Activated CD8-positive, alpha-beta T cell treated with anti-CD3 and anti-CD28 coated beads for 36 hours (primary cell): ENCODE data around the gene MYBPC3. TPM values are rescaled to one million over a fixed set of nuclear protein-coding genes. Genes with fewer than 3 reads are reported as not detected.

ENCODE experiments used
- ATAC-seq: fragments of 200-7000 bp; cut with Tn5 transposase; one replicate; pipeline ENCODE4 v1.10.0; 2021; ENCODE audit warnings: mild to moderate bottlenecking, moderate library complexity
- CTCF ChIA-PET: fragments of 350-600 bp; sonication (Branson Sonifier 250); formaldehyde crosslinking; loops from one replicate; lab custom pipeline; 2021; ENCODE audit warnings: antibody characterized with exemption; lab: Charles Lee
- POLR2A ChIA-PET: fragments of 350-600 bp; sonication (Branson Sonifier 250); formaldehyde crosslinking; loops from one replicate; lab custom pipeline; 2021; ENCODE audit warnings: antibody characterized with exemption; lab: Charles Lee
- DNase-seq: peaks from one replicate; pipeline ENCODE4 v3.0.0-alpha.2; 2020
- H3K27ac Mint-ChIP-seq: one replicate; pipeline ENCODE4 v1.8.0; 2021; ENCODE audit warnings: mild to moderate bottlenecking, mixed read lengths
- H3K27me3 Mint-ChIP-seq: one replicate; pipeline ENCODE4 v1.8.0; 2021; ENCODE audit warnings: mixed read lengths
- H3K36me3 Mint-ChIP-seq: one replicate; pipeline ENCODE4 v1.8.0; 2021; ENCODE audit warnings: low read depth, mixed read lengths
- H3K4me1 Mint-ChIP-seq: one replicate; pipeline ENCODE4 v1.8.0; 2021; ENCODE audit warnings: low read depth, mixed read lengths
- H3K4me3 Mint-ChIP-seq: one replicate; pipeline ENCODE4 v1.8.0; 2021; ENCODE audit warnings: mild to moderate bottlenecking, moderate library complexity, mixed read lengths
- H3K9me3 Mint-ChIP-seq: one replicate; pipeline ENCODE4 v1.8.0; 2021; ENCODE audit warnings: mixed read lengths
- intact Hi-C: fragments of 100-400 bp; cut with micrococcal nuclease; formaldehyde crosslinking; loops from one replicate; pipeline ENCODE4 v1.10.0; 2022
- total RNA-seq, 2 experiments: library from RNA; stranded (reverse); gene quantifications; one replicate each; pipeline ENCODE4 v1.2.3, GENCODE V29; 2021
- TF ChIP-seq, protein P1 (sequence below): fragments of 200-600 bp; IDR thresholded peaks from one replicate; pipeline ENCODE4 v1.8.0; 2022; ENCODE audit warnings: antibody characterized with exemption, mild to moderate bottlenecking

Gene MYBPC3
- total RNA-seq, 2 experiments from 2014 or later = not detected

DNA sequence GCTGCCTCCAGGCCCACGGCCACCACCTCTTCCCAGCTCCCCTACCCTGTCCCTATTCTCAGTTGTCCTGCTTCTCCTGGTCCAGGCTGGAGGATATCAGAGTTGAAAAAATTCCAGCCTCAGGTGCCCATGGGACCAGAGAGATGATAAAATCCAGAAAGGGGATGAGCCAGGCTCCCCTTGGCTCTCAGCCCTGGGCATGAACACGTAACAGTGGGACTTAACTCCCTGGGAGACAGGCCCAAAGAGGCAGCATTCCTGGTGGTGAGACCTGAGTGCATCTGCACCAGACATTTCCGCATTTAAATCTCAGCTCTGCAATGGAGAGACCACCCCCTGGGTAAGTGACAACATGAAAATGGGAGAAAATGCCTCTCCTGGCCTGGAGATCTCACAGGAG lies 45.5 kb upstream of the MYBPC3 start:
- H3K4me3 Mint-ChIP-seq = no peak overlapping the region
- TF ChIP-seq, protein P1, sequence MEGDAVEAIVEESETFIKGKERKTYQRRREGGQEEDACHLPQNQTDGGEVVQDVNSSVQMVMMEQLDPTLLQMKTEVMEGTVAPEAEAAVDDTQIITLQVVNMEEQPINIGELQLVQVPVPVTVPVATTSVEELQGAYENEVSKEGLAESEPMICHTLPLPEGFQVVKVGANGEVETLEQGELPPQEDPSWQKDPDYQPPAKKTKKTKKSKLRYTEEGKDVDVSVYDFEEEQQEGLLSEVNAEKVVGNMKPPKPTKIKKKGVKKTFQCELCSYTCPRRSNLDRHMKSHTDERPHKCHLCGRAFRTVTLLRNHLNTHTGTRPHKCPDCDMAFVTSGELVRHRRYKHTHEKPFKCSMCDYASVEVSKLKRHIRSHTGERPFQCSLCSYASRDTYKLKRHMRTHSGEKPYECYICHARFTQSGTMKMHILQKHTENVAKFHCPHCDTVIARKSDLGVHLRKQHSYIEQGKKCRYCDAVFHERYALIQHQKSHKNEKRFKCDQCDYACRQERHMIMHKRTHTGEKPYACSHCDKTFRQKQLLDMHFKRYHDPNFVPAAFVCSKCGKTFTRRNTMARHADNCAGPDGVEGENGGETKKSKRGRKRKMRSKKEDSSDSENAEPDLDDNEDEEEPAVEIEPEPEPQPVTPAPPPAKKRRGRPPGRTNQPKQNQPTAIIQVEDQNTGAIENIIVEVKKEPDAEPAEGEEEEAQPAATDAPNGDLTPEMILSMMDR = no peak
- no peaks in the 10 kb centered on the region for H3K27me3 Mint-ChIP-seq
- peaks cover 31% of the 10 kb centered on the region for H3K4me1 Mint-ChIP-seq
- ChIA-PET POLR2A (interaction anchor here (1.0 kb wide), 1 partner anchor 29 kb away, joined by 3 read pairs; no protein-coding TSS in a partner anchor), CTCF (interaction anchor here (1.2 to 5.2 kb wide), 2 partner anchors 14 to 24 kb away, joined by 7 to 40 read pairs; no protein-coding TSS in a partner anchor)
- intact Hi-C loops = no loop called here
- H3K27ac Mint-ChIP-seq = no peak overlapping the region
- ATAC-seq = no peak
- H3K9me3 Mint-ChIP-seq = no peaks in the 10 kb centered on the region
- no peak for DNase-seq
- no peaks in the 10 kb centered on the region for H3K36me3 Mint-ChIP-seq

DNA sequence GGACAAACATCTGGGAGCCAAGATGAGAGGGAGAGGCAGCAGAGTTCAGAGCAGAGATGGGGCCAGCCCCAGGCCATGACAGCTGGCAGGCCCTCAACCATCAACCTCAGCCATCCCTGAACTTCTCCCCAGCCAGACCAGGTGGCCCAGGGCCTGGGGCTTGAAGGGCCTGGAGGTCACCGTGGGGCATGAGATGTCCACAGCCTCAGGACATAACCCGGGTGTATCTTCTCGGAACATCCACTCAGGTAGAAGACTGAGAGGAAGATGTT lies 43.5 kb upstream of the MYBPC3 start:
- no peaks in the 10 kb centered on the region for H3K27me3 Mint-ChIP-seq
- ATAC-seq (no peak), DNase-seq (no peak)
- TF ChIP-seq, protein P1 = no peak
- H3K27ac Mint-ChIP-seq = peak overlapping the region; percentile 91
- H3K4me1 Mint-ChIP-seq = peaks cover 30% of the 10 kb centered on the region
- intact Hi-C loops = no loop called here
- H3K9me3 Mint-ChIP-seq = no peaks in the 10 kb centered on the region
- POLR2A ChIA-PET = no interaction called here
- no peaks in the 10 kb centered on the region for H3K36me3 Mint-ChIP-seq
- CTCF ChIA-PET = no interaction called here
- H3K4me3 Mint-ChIP-seq = no peak overlapping the region

DNA sequence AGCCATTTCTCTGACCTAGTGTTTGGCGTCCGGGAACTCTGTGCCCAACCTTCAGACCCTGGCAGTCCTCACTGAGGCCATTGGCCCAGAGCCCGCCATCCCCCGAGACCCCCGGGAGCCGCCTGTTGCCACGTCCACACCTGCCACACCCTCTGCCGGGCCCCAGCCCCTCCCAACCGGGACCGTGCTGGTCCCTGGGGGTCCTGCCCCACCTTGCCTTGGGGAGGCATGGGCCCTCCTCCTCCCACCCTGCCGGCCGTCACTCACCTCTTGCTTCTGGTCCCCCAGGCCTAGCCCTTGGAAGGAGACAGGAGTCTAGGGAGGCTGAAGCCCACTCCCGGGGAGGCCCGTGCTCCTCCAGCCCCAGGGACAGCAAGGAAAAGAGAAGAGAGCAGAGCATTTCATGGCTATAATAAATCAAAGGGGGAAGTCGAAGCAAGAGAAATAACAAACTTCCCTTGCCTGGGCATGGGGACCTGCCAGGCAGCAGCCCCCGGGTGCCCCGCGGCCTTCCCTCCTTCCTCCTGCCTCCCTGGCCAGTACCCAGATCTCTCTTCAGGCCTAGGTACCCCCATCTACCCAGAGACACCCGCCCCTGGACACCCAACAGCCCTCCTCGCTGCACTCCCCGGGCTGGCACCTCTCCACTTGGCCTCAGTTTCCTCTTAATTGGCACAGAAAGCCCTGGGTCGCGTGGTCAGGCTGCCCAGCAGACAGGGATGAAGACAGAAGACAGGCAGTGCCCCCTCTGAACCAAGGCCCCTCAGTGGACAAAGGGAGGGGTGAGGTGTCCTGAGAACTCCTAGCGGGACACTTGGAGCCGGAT lies 42.9 kb upstream of the MYBPC3 start:
- Mint-ChIP-seq H3K27ac (peak overlapping the region; percentile 91), H3K4me1 (peaks cover 26% of the 10 kb centered on the region), H3K36me3 (no peaks in the 10 kb centered on the region), H3K4me3 (peak overlapping the region; percentile 33), H3K9me3 (no peaks in the 10 kb centered on the region), H3K27me3 (no peaks in the 10 kb centered on the region)
- ATAC-seq (no peak), DNase-seq (no peak)
- TF ChIP-seq, protein P1 = no peak
- CTCF ChIA-PET = interaction anchor here (1.3 to 9.3 kb wide), 2 partner anchors 17 to 22 kb away, joined by 3 to 91 read pairs; no protein-coding TSS in a partner anchor
- intact Hi-C loops = no loop called here
- POLR2A ChIA-PET = interaction anchor here (5.7 kb wide), 1 partner anchor 8 kb away, joined by 28 read pairs; no protein-coding TSS in a partner anchor

DNA sequence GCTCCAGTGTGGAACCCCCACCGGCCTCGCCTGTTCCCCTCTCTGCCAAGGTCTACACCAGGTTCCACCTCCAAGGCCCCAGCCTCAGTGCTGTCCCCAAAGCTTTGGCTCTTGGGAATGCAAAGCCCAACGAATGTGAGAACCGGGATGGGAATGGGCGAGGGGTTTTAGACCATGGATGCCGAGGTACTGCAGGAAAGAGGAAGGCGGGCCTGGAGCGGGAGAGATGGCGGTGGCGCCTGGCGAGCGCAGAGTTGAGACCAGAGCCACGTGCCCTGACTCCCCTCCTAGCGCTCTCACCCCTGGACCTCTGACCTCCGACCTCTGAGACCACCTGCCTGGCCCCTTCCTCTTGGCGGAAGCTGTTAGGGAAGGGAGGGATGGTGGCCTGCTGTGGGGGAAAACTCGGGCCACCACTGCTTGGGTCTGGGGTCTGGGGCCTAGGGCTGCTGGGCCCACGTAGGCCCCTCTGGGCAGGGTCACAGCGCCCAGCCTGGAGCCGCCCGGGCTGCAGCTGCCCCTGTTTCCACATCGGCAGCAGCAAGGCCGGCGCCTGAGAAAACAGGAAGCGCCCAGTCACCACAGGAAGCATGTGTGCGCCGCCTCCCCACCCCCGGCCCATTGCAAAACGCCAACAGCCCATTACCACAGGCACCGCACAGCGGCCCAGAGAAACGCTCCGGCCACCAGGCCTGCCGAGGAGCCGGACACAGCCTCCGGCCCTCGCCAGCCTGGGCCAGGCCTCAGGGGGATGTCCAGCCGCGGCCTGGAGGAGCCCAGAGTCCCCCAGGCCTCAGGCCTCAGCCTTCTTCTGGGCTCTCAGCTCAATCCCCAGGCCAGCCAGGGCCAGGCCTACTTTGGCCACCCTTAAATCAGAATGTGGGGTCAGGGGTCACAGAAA lies 42.1 kb upstream of the MYBPC3 start:
- peaks cover 29% of the 10 kb centered on the region for H3K4me1 Mint-ChIP-seq
- POLR2A ChIA-PET = interaction anchor here (1.0 to 5.7 kb wide), 5 partner anchors 9 to 179 kb away, joined by 4 to 28 read pairs (median 5); partner anchors contain the start of gene DDB2
- H3K27me3 Mint-ChIP-seq = no peaks in the 10 kb centered on the region
- CTCF ChIA-PET = interaction anchor here (1.2 to 9.3 kb wide), 4 partner anchors 13 to 21 kb away, joined by 3 to 91 read pairs (median 4); partner anchors contain the start of gene SLC39A13
- H3K27ac Mint-ChIP-seq = peak overlapping the region; percentile 91
- no peaks in the 10 kb centered on the region for H3K9me3 Mint-ChIP-seq
- ATAC-seq (peak; percentile 87), DNase-seq (peak; percentile 73)
- H3K4me3 Mint-ChIP-seq = peak overlapping the region; percentile 33
- intact Hi-C loops = no loop called here
- TF ChIP-seq, protein P1 = no peak
- H3K36me3 Mint-ChIP-seq = no peaks in the 10 kb centered on the region
